Fibroblast of skin of right biceps (primary cell): ENCODE results near the gene CAMKMT.

ENCODE experiments used
- DNase-seq: peaks from one replicate; pipeline ENCODE4 v3.0.0-alpha.2; 2013

Gene CAMKMT

GRCh38 chr2:44810892-44811530 lies 449.3 kb downstream of the CAMKMT start:
- no peak for DNase-seq

- no peak for DNase-seq
Observed at GRCh38 chr2:44813165-44813564, 451.4 kb downstream of the CAMKMT start.

DNA sequence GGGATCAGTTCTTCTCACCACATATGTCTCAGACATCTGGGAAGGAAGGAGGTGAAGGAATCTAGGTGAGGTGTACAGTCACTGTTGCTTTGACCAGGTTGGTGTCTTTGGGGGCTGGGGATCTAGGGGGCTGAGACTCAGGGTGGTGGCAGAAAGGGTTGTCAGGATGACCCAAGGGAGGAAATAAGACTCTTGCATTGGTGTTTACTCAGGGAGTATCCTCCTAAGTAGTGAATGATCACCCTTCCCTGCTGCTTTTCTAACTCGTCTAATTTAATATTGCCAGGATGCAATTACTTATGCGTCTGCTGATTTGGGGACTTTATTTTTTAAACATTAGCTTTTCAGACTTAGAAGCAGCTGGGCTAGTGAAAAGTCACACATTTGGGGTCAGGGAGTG lies 451.9 kb downstream of the CAMKMT start:
- DNase-seq: no peak

GRCh38 chr2:44817256-44817655 lies 455.5 kb downstream of the CAMKMT start:
- DNase-seq: no peak

DNA sequence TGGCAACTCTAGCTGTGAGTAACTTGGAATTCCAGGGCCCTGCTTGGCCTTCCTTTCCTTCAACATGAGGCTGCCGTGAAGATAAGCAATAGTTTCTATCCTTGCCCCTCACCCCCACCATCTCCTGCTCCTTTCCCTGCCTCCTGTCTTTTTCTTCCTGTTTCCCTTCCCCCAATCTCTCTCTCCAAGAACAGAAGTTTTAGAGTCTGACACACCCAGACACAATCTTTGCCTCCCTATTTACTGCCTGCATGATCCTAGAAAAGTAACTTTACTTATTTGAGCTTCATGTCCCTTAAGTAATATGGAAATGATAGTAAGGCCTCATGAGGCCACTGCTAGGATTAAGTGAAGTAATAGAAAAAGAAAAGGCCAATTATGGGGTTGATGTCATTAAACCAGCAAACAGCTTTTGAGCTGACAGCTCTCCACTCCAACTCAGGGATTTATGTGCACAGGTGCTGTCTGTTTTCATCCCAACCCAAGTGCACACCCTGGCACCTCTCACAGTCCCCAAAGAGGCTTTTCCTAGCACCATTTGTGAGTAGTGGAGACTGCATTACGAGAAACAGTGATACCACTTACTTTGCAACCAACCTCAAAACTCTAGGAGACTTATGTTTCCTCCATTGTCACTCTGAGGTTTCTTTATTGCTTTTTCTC lies 456.1 kb downstream of the CAMKMT start:
- no peak for DNase-seq

GRCh38 chr2:44819061-44819460 lies 457.3 kb downstream of the CAMKMT start:
- no peak for DNase-seq

GRCh38 chr2:44821500-44821899 lies 459.8 kb downstream of the CAMKMT start:
- no peak for DNase-seq

GRCh38 chr2:44822174-44822573 lies 460.4 kb downstream of the CAMKMT start:
- DNase-seq: no peak
